KMS-11 (cell line): ENCODE data around the gene BAIAP2.
"Not testable (repeated sequence)": the region's sequence is repeated elsewhere in the genome, so short reads cannot be mapped to it uniquely, and the experiment has no call there.

ENCODE experiments used
- H2AFZ ChIP-seq: fragments of 200-600 bp; sonication (generic); 2 replicates; pipeline ENCODE4 v1.6.1; 2016; ENCODE audit warnings: antibody characterized with exemption, mixed run types, low read depth
- H3K27ac ChIP-seq: fragments of 200-600 bp; sonication (generic); 2 replicates; pipeline ENCODE4 v1.6.1; 2016; ENCODE audit warnings: mild to moderate bottlenecking, mixed run types
- H3K27me3 ChIP-seq: fragments of 200-600 bp; sonication (generic); 2 replicates; pipeline ENCODE4 v1.6.1; 2017; ENCODE audit warnings: mild to moderate bottlenecking, low read depth, mixed run types, moderate library complexity; ENCODE audit not compliant: insufficient read depth
- H3K36me3 ChIP-seq: fragments of 200-600 bp; sonication (generic); 2 replicates; pipeline ENCODE4 v1.6.1; 2017; ENCODE audit warnings: mild to moderate bottlenecking, mixed run types; ENCODE audit not compliant: insufficient read depth
- H3K4me1 ChIP-seq: fragments of 200-600 bp; sonication (generic); 2 replicates; pipeline ENCODE4 v1.6.1; 2016; ENCODE audit warnings: mild to moderate bottlenecking, low read depth, mixed run types; ENCODE audit not compliant: poor library complexity, severe bottlenecking
- H3K4me2 ChIP-seq: fragments of 200-600 bp; sonication (generic); 2 replicates; pipeline ENCODE4 v1.7.0; 2016; ENCODE audit warnings: mild to moderate bottlenecking, mixed run types
- H3K4me3 ChIP-seq: fragments of 200-600 bp; sonication (generic); IDR thresholded peaks from 2 replicates; pipeline ENCODE4 v1.6.1; 2017; ENCODE audit warnings: low read depth, low read length, mixed read lengths; ENCODE audit not compliant: insufficient read depth
- H3K79me2 ChIP-seq: fragments of 200-600 bp; sonication (generic); 2 replicates; pipeline ENCODE4 v1.6.1; 2016; ENCODE audit warnings: low read depth, mixed run types; ENCODE audit not compliant: insufficient read depth
- H3K9ac ChIP-seq: fragments of 200-600 bp; sonication (generic); 2 replicates; pipeline ENCODE4 v1.6.1; 2016; ENCODE audit warnings: mild to moderate bottlenecking, mixed run types
- H4K20me1 ChIP-seq: fragments of 200-600 bp; sonication (generic); 2 replicates; pipeline ENCODE4 v1.6.1; 2016; ENCODE audit warnings: mild to moderate bottlenecking, mixed run types; ENCODE audit not compliant: insufficient read depth
- TF ChIP-seq, protein P1 (sequence below): fragments of 200-600 bp; sonication (generic); conservative IDR thresholded peaks from 2 replicates; pipeline ENCODE4 v1.6.1; 2017; ENCODE audit warnings: low read depth, mild to moderate bottlenecking, antibody characterized with exemption, low read length, moderate library complexity, mixed read lengths

Gene BAIAP2

DNA sequence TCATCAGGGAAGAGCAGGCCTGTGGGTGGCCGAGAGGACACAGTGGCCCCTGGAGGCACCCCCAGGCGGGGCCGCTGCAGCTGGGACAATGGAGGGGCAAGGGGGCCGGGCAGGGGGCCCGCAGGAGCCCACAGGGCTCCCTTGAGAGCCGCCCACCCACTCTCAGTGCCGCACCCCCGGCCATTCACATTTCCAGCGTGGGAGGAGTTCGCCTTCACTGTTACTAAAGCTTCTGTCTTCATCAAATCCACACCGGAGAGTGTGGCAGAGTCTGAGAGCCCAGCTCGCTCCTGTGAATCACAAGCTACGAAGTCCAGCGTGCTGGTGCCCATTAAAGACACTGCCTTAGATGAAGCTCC, 109.5 kb downstream of the BAIAP2 start:
- Histone ChIP-seq H4K20me1 (no peaks in the 10 kb centered on the region), H3K4me1 (peaks cover 6% of the 10 kb centered on the region), H3K9ac (no peak overlapping the region), H3K4me2 (no peak overlapping the region), H2AFZ (no peak overlapping the region), H3K4me3 (no peak overlapping the region), H3K79me2 (no peaks in the 10 kb centered on the region), H3K27ac (no peak overlapping the region), H3K27me3 (peaks cover 95% of the 10 kb centered on the region), H3K36me3 (no peaks in the 10 kb centered on the region)
- TF ChIP-seq, protein P1, sequence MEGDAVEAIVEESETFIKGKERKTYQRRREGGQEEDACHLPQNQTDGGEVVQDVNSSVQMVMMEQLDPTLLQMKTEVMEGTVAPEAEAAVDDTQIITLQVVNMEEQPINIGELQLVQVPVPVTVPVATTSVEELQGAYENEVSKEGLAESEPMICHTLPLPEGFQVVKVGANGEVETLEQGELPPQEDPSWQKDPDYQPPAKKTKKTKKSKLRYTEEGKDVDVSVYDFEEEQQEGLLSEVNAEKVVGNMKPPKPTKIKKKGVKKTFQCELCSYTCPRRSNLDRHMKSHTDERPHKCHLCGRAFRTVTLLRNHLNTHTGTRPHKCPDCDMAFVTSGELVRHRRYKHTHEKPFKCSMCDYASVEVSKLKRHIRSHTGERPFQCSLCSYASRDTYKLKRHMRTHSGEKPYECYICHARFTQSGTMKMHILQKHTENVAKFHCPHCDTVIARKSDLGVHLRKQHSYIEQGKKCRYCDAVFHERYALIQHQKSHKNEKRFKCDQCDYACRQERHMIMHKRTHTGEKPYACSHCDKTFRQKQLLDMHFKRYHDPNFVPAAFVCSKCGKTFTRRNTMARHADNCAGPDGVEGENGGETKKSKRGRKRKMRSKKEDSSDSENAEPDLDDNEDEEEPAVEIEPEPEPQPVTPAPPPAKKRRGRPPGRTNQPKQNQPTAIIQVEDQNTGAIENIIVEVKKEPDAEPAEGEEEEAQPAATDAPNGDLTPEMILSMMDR = no peak

DNA sequence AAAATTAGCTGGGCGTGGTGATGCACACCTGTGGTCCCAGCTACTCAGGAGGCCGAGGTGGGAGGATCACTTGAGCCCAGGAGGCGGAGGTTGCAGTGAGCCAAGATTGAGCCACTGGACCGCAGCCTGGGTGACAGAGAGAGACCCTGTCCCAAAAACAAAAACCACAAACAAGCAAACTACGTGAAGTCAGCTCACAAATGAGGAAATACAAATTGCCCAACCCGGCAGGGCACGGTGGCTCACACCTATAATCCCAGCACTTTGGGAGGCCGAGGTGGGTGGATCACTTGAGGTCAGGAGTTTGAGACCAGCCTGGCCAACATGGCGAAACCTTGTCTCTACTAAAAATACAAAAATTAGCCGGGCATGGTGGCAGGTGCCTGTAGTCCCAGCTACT, 111.3 kb downstream of the BAIAP2 start:
- H3K27ac ChIP-seq, H4K20me1 ChIP-seq, H3K79me2 ChIP-seq, H3K4me2 ChIP-seq, H3K4me1 ChIP-seq, H3K36me3 ChIP-seq, H3K4me3 ChIP-seq, H2AFZ ChIP-seq, H3K9ac ChIP-seq: not testable (repeated sequence)
- peaks cover 96% of the 10 kb centered on the region for H3K27me3 ChIP-seq

DNA sequence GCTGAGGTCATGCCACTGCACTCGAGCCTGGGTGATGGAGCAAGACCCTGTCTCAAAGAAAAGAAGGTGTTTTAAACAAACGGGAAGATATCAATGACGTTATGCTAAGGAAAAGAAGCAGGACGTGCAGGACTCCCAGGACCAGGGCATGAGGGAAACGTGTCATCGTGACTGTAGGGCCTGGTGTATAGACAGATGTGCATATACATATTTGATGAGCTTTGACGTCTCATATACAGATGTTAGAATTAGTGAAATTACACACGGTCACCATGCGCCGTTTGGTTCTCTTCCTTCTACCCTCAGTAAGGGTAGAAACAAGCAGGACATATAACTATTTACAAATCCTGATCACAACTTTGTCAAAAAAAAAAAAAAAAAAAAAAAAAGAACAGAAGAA, 112.8 kb downstream of the BAIAP2 start:
- TF ChIP-seq, protein P1 = no peak
- H4K20me1 ChIP-seq = no peaks in the 10 kb centered on the region
- H3K36me3 ChIP-seq = no peaks in the 10 kb centered on the region
- peaks cover 96% of the 10 kb centered on the region for H3K27me3 ChIP-seq
- H3K4me1 ChIP-seq = peaks cover 12% of the 10 kb centered on the region
- no peaks in the 10 kb centered on the region for H3K79me2 ChIP-seq
- H3K27ac ChIP-seq = no peak overlapping the region
- no peak overlapping the region for H2AFZ ChIP-seq
- no peak overlapping the region for H3K9ac ChIP-seq
- no peak overlapping the region for H3K4me3 ChIP-seq
- H3K4me2 ChIP-seq = no peak overlapping the region

DNA sequence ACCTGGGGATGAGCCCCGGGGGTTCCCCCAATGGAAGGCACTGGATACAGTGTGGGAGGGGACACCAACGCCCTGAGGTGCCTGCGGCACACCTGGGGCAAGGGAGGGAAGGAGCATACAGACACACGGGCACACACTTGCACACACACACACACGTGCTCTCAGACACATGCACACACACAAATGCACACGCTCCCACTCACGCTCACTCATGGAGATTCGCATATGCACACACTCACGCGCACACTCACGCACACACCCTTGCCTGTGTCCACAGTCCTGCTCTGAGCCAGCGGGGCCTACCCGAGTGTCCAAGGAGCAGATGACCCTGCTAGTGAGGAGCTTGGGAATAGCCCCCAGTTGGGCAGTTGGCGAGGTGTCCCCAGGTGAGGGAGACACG, 113.6 kb downstream of the BAIAP2 start:
- H3K79me2 ChIP-seq = no peaks in the 10 kb centered on the region
- TF ChIP-seq, protein P1 = no peak
- H3K36me3 ChIP-seq = no peaks in the 10 kb centered on the region
- no peak overlapping the region for H3K4me2 ChIP-seq
- peaks cover 98% of the 10 kb centered on the region for H3K27me3 ChIP-seq
- no peak overlapping the region for H3K9ac ChIP-seq
- peaks cover 17% of the 10 kb centered on the region for H3K4me1 ChIP-seq
- H4K20me1 ChIP-seq = no peaks in the 10 kb centered on the region
- H2AFZ ChIP-seq = no peak overlapping the region
- H3K4me3 ChIP-seq = no peak overlapping the region
- H3K27ac ChIP-seq = no peak overlapping the region

DNA sequence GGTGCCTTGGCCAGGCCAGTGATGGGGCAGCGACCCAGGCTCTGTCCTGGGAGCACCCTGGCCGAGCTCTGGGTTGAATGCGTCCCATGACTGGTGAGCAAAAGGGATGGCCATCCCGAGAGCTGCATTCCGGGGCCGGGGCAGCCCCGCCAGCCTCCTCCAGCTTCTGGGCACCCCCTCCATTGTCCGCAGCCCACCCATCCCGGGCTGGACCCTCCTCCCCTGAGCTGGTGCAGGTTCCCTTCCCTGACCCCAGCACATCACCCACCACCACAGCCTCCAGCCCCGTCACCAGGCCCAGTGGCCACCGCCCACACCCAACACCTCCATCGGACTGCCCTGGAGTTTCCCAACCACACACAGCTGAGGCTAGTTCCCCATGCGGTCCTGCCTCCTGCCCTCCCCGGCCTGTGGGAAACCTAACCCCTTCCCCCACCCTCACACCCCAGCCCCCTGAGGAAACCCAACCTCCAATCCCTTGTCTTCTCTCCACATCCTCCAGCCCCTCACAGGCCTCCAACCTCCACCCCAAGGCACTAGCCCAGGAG, 114.1 kb downstream of the BAIAP2 start:
- Histone ChIP-seq H3K4me1 (peaks cover 19% of the 10 kb centered on the region), H4K20me1 (no peaks in the 10 kb centered on the region), H3K27ac (no peak overlapping the region), H2AFZ (no peak overlapping the region), H3K27me3 (peaks cover 97% of the 10 kb centered on the region), H3K36me3 (no peaks in the 10 kb centered on the region), H3K9ac (no peak overlapping the region), H3K4me3 (no peak overlapping the region), H3K79me2 (no peaks in the 10 kb centered on the region), H3K4me2 (no peak overlapping the region)
- TF ChIP-seq, protein P1 = no peak
